Thoracic aorta (tissue), 2 donors: ENCODE data around the gene ITPRIPL2. TPM values are rescaled to one million over a fixed set of nuclear protein-coding genes. Genes with fewer than 3 reads are reported as not detected.

Source experiments
- ATAC-seq: fragments of 150-250 bp; one replicate; pipeline ENCODE4 v1.8.0; 2017; ENCODE audit warnings: low read depth; ENCODE audit not compliant: insufficient number of reproducible peaks, low FRiP score
- DNase-seq: peaks from one replicate; pipeline ENCODE4 v3.0.0-alpha.2; 2020; ENCODE audit warnings: low spot score
- H3K27ac ChIP-seq, 2 donors: fragments of 200-600 bp; sonication (generic); 1 replicate in 1 of 2; 2 replicates in 1 of 2; pipeline ENCODE4 v1.5.1; 2016; ENCODE audit warnings: mild to moderate bottlenecking in 2 of 2, moderate library complexity in 2 of 2
- H3K27me3 ChIP-seq: fragments of 200-600 bp; sonication (generic); replicated peaks from 2 replicates; pipeline ENCODE4 v1.6.0; 2016; ENCODE audit warnings: mild to moderate bottlenecking; ENCODE audit not compliant: insufficient read depth
- H3K36me3 ChIP-seq: fragments of 200-600 bp; sonication (generic); one replicate; pipeline ENCODE4 v1.5.1; 2016
- H3K4me1 ChIP-seq, 2 donors: fragments of 200-600 bp; sonication (generic); 1 replicate in 1 of 2; 2 replicates in 1 of 2; pipeline versions ENCODE4 v1.5.1 to v1.6.0; 2016; ENCODE audit warnings: low read depth in 2 of 2, mild to moderate bottlenecking in 1 of 2; ENCODE audit not compliant: control insufficient read depth in 1 of 2
- H3K4me3 ChIP-seq: fragments of 200-600 bp; sonication (generic); 2 replicates; pipeline ENCODE4 v1.5.1; 2016; ENCODE audit warnings: mild to moderate bottlenecking
- H3K9me3 ChIP-seq: fragments of 200-600 bp; sonication (generic); 2 replicates; pipeline ENCODE4 v1.5.1; 2016
- total RNA-seq, 2 donors: library from RNA; depleted of rRNA; stranded (reverse); fragments of >200 nt; gene quantifications; one replicate each; pipeline versions ENCODE4 v1.1.0 to v1.2.3, GENCODE V29; 2016
- TF ChIP-seq, protein P1 (sequence below): fragments of 200-600 bp; sonication (generic); IDR thresholded peaks from one replicate; pipeline ENCODE4 v1.5.1; 2019; ENCODE audit warnings: antibody characterized with exemption

ITPRIPL2 gene
- total RNA-seq, 2 donors from 2014 or later, result 113 to 118 TPM

DNA sequence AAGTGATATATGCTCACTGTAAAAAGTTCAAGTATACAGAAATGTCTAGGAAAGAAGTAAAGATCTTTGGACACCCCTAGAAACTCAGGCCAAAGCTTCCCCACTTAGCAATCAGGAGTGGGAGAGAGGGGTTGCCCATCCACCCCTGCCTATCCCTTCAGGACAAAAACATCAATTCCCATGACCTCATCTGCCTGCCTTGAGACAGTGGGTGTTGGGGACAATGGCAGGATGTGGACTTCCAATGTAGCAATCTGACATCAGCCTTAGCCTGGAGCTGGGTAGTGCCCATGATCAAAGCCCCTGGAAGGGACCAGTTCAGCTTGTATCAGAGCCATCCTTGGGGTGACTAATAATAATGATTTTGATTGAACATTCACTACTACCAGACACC, 18.1 kb downstream of the ITPRIPL2 start:
- H3K36me3 ChIP-seq, result no peaks in the 10 kb centered on the region
- H3K27ac ChIP-seq, result peak overlapping the region in 1 of 2 donors; percentile 58
- ATAC-seq, result no peak
- TF ChIP-seq, protein P1, sequence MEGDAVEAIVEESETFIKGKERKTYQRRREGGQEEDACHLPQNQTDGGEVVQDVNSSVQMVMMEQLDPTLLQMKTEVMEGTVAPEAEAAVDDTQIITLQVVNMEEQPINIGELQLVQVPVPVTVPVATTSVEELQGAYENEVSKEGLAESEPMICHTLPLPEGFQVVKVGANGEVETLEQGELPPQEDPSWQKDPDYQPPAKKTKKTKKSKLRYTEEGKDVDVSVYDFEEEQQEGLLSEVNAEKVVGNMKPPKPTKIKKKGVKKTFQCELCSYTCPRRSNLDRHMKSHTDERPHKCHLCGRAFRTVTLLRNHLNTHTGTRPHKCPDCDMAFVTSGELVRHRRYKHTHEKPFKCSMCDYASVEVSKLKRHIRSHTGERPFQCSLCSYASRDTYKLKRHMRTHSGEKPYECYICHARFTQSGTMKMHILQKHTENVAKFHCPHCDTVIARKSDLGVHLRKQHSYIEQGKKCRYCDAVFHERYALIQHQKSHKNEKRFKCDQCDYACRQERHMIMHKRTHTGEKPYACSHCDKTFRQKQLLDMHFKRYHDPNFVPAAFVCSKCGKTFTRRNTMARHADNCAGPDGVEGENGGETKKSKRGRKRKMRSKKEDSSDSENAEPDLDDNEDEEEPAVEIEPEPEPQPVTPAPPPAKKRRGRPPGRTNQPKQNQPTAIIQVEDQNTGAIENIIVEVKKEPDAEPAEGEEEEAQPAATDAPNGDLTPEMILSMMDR, result no peak
- no peaks in the 10 kb centered on the region for H3K27me3 ChIP-seq
- DNase-seq, result no peak
- H3K4me1 ChIP-seq, result peaks cover 12 to 15% of the 10 kb centered on the region in 2 donors
- H3K4me3 ChIP-seq, result no peak overlapping the region
- H3K9me3 ChIP-seq, result no peaks in the 10 kb centered on the region

DNA sequence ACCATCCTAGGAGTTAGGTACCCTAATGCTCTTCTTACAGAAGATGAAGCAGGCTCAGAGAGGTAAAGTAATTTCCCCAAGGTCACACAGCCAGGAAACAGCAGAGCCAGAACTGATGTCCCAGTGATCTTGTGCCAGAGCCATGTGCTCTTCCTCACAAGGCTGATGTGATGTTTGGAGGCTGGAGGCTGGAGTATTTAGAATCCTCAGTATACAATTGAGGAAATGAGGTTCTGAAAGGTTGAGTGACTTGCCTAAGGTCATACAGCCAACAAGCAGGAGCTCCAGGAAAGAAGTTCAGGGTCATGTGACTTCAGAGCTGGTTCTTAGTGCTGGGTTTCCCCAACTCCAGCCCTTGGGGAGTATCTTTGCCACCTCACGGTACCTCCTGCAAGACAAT, 18.5 kb downstream of the ITPRIPL2 start:
- Histone ChIP-seq H3K36me3 (no peaks in the 10 kb centered on the region), H3K27ac (peak overlapping the region in 1 of 2 donors; percentile 58), H3K4me3 (no peak overlapping the region), H3K4me1 (peaks cover 15 to 16% of the 10 kb centered on the region in 2 donors), H3K27me3 (no peaks in the 10 kb centered on the region), H3K9me3 (no peaks in the 10 kb centered on the region)
- TF ChIP-seq, protein P1, result no peak
- DNase-seq (no peak), ATAC-seq (no peak)

DNA sequence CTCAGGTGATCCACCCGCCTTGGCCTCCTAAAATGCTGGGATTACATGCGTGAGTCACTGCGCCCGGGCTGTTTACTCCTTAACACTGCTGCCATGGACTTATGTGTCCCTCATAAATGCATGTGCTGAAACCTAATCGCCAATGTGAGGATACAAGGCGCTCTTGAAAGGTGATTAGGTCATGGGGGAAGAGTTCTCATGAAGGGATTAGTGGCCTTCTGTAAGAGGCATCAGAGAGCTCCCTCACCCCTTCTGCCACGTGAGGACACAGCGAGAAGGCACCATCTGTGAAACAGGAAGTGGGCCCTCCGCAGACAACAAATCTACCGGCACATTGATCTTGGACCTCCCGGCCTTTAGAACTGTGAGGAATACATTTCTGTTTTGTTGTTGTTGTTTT, 19.1 kb downstream of the ITPRIPL2 start:
- Histone ChIP-seq H3K4me1 (peaks cover 15 to 17% of the 10 kb centered on the region in 2 donors), H3K4me3 (no peak overlapping the region)

DNA sequence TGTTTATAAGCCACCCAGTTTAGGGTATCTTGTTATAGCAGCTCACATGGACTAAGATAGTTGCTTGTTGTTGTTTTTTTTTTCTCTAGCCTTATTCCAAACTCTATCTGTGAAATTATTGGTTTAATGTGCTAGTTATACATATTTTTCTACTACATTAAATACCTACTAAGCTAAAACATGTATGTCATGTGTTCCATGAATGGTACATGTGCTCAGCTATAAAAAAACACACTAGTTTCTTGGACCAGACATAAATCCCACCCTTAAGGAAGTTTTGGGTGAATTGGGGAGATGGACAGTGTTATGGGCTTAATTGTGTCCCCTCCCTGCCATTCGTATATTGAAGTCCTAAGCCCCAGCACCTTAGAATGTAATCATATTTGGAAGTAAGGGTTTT, 19.8 kb downstream of the ITPRIPL2 start:
- ATAC-seq, result no peak
- H3K27me3 ChIP-seq, result no peaks in the 10 kb centered on the region
- TF ChIP-seq, protein P1, result no peak

More for the DNA sequence above, 19.1 kb downstream of the ITPRIPL2 start:
- Histone ChIP-seq H3K27me3 (no peaks in the 10 kb centered on the region), H3K9me3 (no peaks in the 10 kb centered on the region), H3K27ac (no peak overlapping the region), H3K36me3 (no peaks in the 10 kb centered on the region)
- no peak for ATAC-seq
- no peak for DNase-seq
- TF ChIP-seq, protein P1, result no peak

DNA sequence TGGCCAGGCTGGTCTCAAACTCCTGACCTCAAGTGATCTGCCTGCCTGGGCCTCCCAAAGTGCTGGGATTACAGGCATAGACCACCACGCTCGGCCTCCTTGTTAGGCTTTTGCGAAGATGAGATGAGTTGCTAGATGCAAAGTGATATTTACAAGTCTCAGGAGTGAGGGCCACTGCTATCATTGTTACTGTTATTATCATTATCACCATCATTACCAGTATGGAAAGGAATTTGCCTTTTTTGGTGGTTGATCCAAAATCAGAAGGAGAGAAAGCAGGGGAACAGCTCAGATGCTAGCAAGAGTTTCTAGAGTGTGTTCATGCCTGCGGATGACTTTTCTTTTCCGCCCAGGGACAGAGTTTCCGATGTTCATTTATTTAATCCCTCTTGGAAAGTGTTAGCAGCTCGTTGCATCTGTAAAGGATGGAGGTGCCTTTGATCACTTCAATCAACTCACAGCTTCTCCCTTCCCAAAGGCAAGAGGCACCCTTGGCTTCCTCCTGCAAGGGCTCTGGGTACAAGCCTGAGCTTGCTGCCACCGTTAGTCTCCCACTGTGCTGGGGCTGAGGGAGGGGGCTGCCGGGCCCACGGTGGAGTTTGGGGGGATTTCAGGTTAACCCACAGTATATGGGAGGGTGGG, 21.6 kb downstream of the ITPRIPL2 start:
- H3K4me3 ChIP-seq, result no peak overlapping the region
- TF ChIP-seq, protein P1, result no peak
- H3K36me3 ChIP-seq, result no peaks in the 10 kb centered on the region
- no peak overlapping the region for H3K27ac ChIP-seq
- H3K27me3 ChIP-seq, result no peaks in the 10 kb centered on the region
- H3K4me1 ChIP-seq, result peaks cover 14 to 15% of the 10 kb centered on the region in 2 donors
- no peak for ATAC-seq
- DNase-seq, result no peak
- H3K9me3 ChIP-seq, result no peaks in the 10 kb centered on the region

More for the DNA sequence above, 19.8 kb downstream of the ITPRIPL2 start:
- no peak for DNase-seq
- Histone ChIP-seq H3K4me3 (no peak overlapping the region), H3K9me3 (no peaks in the 10 kb centered on the region), H3K27ac (no peak overlapping the region), H3K36me3 (no peaks in the 10 kb centered on the region), H3K4me1 (peaks cover 15 to 17% of the 10 kb centered on the region in 2 donors)
